Muscle of arm (tissue), 14 donors: ENCODE results near the gene SPDYE11. TPM values are rescaled to one million over a fixed set of nuclear protein-coding genes. Genes with fewer than 3 reads are reported as not detected.
A peak's percentile ranks its signal among the peaks of the same experiment; 100 is the strongest.
"Not testable (repeated sequence)": the region's sequence is repeated elsewhere in the genome, so short reads cannot be mapped to it uniquely, and the experiment has no call there.

Experiments used
- DNase-seq: peaks from one replicate; pipeline ENCODE4 v3.0.0-alpha.2; 2013
- long read RNA-seq, 11 donors: transcript quantifications; one replicate each; lab custom pipeline, GENCODE V29; 2026
- polyA plus RNA-seq, 12 donors: library from polyadenylated mRNA; unstranded; fragments of 120-200 nt; gene quantifications; one replicate each; pipeline ENCODE4 v1.2.1, GENCODE V29; 2013; ENCODE audit not compliant: insufficient read length in 12 of 12

Gene SPDYE11, protein sequence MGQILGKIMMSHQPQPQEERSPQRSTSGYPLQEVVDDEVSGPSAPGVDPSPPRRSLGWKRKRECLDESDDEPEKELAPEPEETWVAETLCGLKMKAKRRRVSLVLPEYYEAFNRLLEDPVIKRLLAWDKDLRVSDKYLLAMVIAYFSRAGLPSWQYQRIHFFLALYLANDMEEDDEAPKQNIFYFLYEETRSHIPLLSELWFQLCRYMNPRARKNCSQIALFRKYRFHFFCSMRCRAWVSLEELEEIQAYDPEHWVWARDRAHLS
- 1 to 10 TPM in 1 of 12 donors, under 1 TPM in 9, not detected in 2; 0.14 to 1.4 (median 0.32) TPM for polyA plus RNA-seq
- long read RNA-seq, donor 1, partial matches to known transcripts = 5 of 5 reads
- long read RNA-seq, donor 1, other reads (novel, unspliced or antisense) = 0 of 5 reads
- long read RNA-seq, donor 2 = 0 reads
- long read RNA-seq, donor 3 = 0 reads
- long read RNA-seq, donor 4 = 0 reads
- long read RNA-seq, donor 5 = 0 reads
- long read RNA-seq, donor 6 = 0 reads
- long read RNA-seq, donor 7 = 0 reads
- long read RNA-seq, donor 8 = 0 reads
- long read RNA-seq, donor 9 = 0 reads
- long read RNA-seq, donor 10 = 0 reads
- long read RNA-seq, donor 11 = 0 reads

DNA sequence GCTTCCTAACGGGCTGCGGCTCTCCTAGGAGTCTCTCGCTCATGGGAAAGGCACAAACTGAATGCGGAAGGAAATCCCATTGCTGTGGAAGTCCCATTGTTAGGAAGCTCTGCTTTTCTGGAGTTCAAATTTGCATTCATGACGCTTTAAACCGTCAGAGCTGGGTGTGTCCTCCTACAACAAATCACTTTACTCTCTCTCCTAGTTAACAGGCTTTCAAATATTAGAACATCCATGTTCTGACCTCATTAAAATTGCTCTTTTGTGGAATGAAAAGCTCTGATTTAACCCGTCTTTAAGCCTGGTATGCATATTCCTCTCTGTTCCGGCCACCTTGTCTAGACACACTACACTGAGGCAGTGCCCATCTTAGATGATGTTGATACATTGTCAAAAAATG lies at the start of gene SPDYE11:
SPDYE11 (minus strand) TSS at position 101 of the 400 bp plus-strand sequence. CDS start 1,800 bp downstream, outside the sequence.
- not testable (repeated sequence) for DNase-seq

GRCh38 chr7:73085938-73086337 lies 28.2 kb upstream of the SPDYE11 start, which contains the start of gene SPDYE9:
Gene SPDYE9, minus strand, starts transcription at chr7:73086038. Its CDS starts 1,800 bp downstream, at chr7:73084238.
- not testable (repeated sequence) for DNase-seq

DNA sequence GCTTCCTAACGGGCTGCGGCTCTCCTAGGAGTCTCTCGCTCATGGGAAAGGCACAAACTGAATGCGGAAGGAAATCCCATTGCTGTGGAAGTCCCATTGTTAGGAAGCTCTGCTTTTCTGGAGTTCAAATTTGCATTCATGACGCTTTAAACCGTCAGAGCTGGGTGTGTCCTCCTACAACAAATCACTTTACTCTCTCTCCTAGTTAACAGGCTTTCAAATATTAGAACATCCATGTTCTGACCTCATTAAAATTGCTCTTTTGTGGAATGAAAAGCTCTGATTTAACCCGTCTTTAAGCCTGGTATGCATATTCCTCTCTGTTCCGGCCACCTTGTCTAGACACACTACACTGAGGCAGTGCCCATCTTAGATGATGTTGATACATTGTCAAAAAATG lies 28.0 kb downstream of the SPDYE11 start, which contains the start of gene SPDYE8:
SPDYE8 (minus strand) TSS at position 101 of the 400 bp plus-strand sequence. CDS start 1,800 bp downstream, outside the sequence.
- DNase-seq = not testable (repeated sequence)

- DNase-seq = not testable (repeated sequence)
Observed at GRCh38 chr7:73006491-73006890, 51.2 kb downstream of the SPDYE11 start.

DNA sequence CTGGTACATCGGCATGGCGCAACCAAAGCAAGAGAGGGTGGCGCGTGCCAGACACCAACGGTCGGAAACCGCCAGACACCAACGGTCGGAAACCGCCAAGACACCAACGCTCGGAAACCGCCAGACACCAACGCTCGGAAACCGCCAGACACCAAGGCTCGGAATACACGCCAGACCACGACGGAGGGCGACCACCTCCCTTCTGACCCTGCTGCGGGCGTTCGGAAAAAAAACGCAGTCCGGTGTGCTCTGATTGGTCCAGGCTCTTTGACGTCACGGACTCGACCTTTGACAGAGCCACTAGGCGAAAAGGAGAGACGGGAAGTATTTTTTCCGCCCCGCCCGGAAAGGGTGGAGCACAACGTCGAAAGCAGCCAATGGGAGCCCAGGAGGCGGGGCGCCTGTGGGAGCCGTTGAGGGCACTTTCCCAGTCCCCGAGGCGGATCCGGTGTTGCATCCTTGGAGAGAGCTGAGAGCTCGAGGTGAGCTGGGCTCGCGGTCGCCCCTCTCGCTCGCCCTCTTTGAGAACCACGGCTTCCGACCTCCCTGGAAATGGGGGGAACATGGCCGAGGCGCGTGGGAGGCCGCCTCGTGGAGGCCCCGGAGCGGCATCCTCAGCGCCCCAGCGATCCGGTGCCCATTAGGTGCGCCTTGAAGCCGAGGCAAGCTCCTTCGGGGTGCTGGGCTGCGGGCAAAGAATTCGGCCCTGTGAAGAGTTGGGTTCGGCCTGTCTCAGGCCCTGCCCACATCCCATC lies 51.8 kb downstream of the SPDYE11 start:
- peak; percentile 87 for DNase-seq

DNA sequence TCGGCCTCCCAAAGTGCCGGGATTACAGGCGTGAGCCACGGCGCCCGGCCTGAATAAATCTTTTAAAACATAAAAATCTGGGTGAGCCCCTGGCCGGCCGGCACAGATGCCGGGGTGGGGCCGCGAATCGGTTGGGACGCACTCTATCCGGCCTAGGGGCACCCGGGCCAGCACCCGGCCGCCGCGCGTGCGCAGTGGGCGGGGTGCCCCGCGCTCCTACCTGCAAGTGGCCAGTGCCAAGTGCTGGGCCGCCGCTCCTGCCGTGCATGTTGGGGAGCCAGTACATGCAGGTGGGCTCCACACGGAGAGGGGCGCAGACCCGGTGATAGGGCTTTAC lies 52.4 kb downstream of the SPDYE11 start:
- not testable (repeated sequence) for DNase-seq

- not testable (repeated sequence) for DNase-seq
Observed at GRCh38 chr7:72997887-72998468, 59.7 kb downstream of the SPDYE11 start.

Other genes starting within 250 kb of the SPDYE11 start
- gene TYW1B, start 229.7 kb downstream of the SPDYE11 start, polyA plus RNA-seq = 1 to 10 TPM in 11 of 12 donors, not detected in 1; 2.5 to 9.6 (median 5.6) TPM
- 10 to 100 TPM in 11 of 12 donors, not detected in 1; 23.0 to 49.9 (median 29.5) TPM for gene POM121, start 132.8 kb downstream of the SPDYE11 start, polyA plus RNA-seq
- gene TRIM74, start 88.4 kb downstream of the SPDYE11 start, polyA plus RNA-seq = 1 to 10 TPM in 1 of 12 donors, under 1 TPM in 6, not detected in 5; 0.35 to 1.7 (median 0.82) TPM
- gene SPDYE8, start 28.1 kb downstream of the SPDYE11 start, polyA plus RNA-seq = under 1 TPM in 10 of 12 donors, not detected in 2; 0.14 to 0.52 (median 0.24) TPM
- gene SPDYE9, start 28.1 kb upstream of the SPDYE11 start, polyA plus RNA-seq = 1 to 10 TPM in 1 of 12 donors, under 1 TPM in 9, not detected in 2; 0.14 to 1.2 (median 0.32) TPM